GM12878 (cell line): ENCODE data around the gene CHURC1. TPM values are rescaled to one million over a fixed set of nuclear protein-coding genes. Genes with fewer than 3 reads are reported as not detected.

Experiments used
- ATAC-seq: fragments of 200-7000 bp; cut with Tn5 transposase; 3 replicates; pipeline ENCODE4 v1.9.1; 2020; ENCODE audit warnings: mild to moderate bottlenecking, moderate library complexity
- BruUV-seq: library from RNA; stranded (reverse); fragments of 400-500 nt; replicated peaks from 2 replicates; lab custom pipeline; 2021; lab: Mats Ljungman, UMichigan
- CTCF ChIA-PET: fragments of 300-600 bp; sonication (Branson Sonifier 250); formaldehyde crosslinking; extraction: SDS; loops from one replicate; lab custom pipeline; 2021; ENCODE audit warnings: inconsistent platforms; lab: Yijun Ruan, JAX
- POLR2A ChIA-PET: fragments of 350-600 bp; formaldehyde crosslinking; extraction: SDS; loops from one replicate; lab custom pipeline; 2021; ENCODE audit warnings: inconsistent platforms; lab: Charles Lee
- RAD21 ChIA-PET: fragments of 300-600 bp; sonication (Branson Sonifier 250); formaldehyde crosslinking; loops from one replicate; lab custom pipeline; 2023; ENCODE audit warnings: antibody characterized with exemption; ENCODE audit not compliant: unreplicated experiment; lab: Charles Lee
- SMC1A ChIA-PET: fragments of 300-600 bp; sonication (Branson Sonifier 250); formaldehyde crosslinking; loops from one replicate; lab custom pipeline; 2023; ENCODE audit not compliant: unreplicated experiment, uncharacterized antibody; lab: Charles Lee
- DNase-seq: peaks from one replicate; pipeline ENCODE4 v3.0.0-alpha.2; 2011; ENCODE audit warnings: low read depth, low spot score
- FAIRE-seq: peaks from 3 replicates; lab custom pipeline; 2011; peaks lifted over from hg19 to GRCh38; lab: Jason Lieb, UNC
- H2AFZ ChIP-seq: 2 replicates; pipeline ENCODE4 v1.6.0; 2011; ENCODE audit warnings: low read depth, low read length, control low read depth; ENCODE audit not compliant: control insufficient read depth
- H3K27ac ChIP-seq: 2 replicates; pipeline ENCODE4 v1.5.1; 2011; ENCODE audit warnings: control low read depth; ENCODE audit not compliant: control insufficient read depth, insufficient read depth
- H3K27me3 ChIP-seq, 2 experiments: replicated peaks in 1 of 2; 2 replicates each; pipeline versions ENCODE4 v1.6.0 to v1.6.1; 2011; ENCODE audit warnings: low read length in 1 of 2; ENCODE audit not compliant: control insufficient read depth in 2 of 2, insufficient read depth in 2 of 2
- H3K36me3 ChIP-seq, 2 experiments: 2 replicates each; pipeline ENCODE4 v1.5.1; 2011; ENCODE audit warnings: low read length in 1 of 2; ENCODE audit not compliant: control insufficient read depth in 2 of 2, insufficient read depth in 2 of 2
- H3K4me1 ChIP-seq: 2 replicates; pipeline ENCODE4 v1.6.1; 2011; ENCODE audit warnings: mild to moderate bottlenecking, low read length, moderate library complexity, mixed read lengths; ENCODE audit not compliant: control insufficient read depth, insufficient read depth
- H3K4me2 ChIP-seq: 2 replicates; pipeline ENCODE4 v1.6.0; 2011; ENCODE audit warnings: control low read depth; ENCODE audit not compliant: control insufficient read depth, insufficient read depth
- H3K4me3 ChIP-seq: fragments of 200-600 bp; sonication (generic); 2 replicates; pipeline ENCODE4 v1.5.1; 2016
- H3K79me2 ChIP-seq: 2 replicates; pipeline ENCODE4 v1.6.0; 2011; ENCODE audit warnings: low read length; ENCODE audit not compliant: control insufficient read depth, insufficient read depth
- H3K9ac ChIP-seq: 2 replicates; pipeline ENCODE4 v1.8.0; 2011; ENCODE audit warnings: low read length, control low read depth, mixed read lengths; ENCODE audit not compliant: control insufficient read depth, insufficient read depth
- H3K9me3 ChIP-seq: replicated peaks from 3 replicates; pipeline ENCODE4 v1.5.1; 2011; ENCODE audit warnings: mild to moderate bottlenecking, low read length; ENCODE audit not compliant: control insufficient read depth, insufficient read depth
- H4K20me1 ChIP-seq: 2 replicates; pipeline ENCODE4 v1.6.0; 2011; ENCODE audit not compliant: control insufficient read depth, insufficient read depth
- FOXK2 ChIP-seq: fragments of 450-650 bp; IDR thresholded peaks from 2 replicates; pipeline ENCODE4 v1.6.1; 2017; ENCODE audit warnings: mild to moderate bottlenecking, moderate library complexity
- MXI1 ChIP-seq: fragments of 150-350 bp; IDR thresholded peaks from 2 replicates; pipeline ENCODE4 v1.6.1; 2011; ENCODE audit warnings: low read depth, mild to moderate bottlenecking, inconsistent platforms, low read length, improper control_type of control experiment
- NR2C1 ChIP-seq: fragments of 450-650 bp; IDR thresholded peaks from 2 replicates; pipeline ENCODE4 v1.6.1; 2017; ENCODE audit warnings: antibody characterized with exemption, mild to moderate bottlenecking, moderate library complexity
- RAD21 ChIP-seq: IDR thresholded peaks from 2 replicates; pipeline ENCODE4 v1.6.1; 2011; ENCODE audit warnings: mild to moderate bottlenecking, low read depth, low read length, moderate library complexity; ENCODE audit not compliant: insufficient read depth
- WGBS: methylation state at CpG from one replicate; pipeline ENCODE4 v1.1.6; 2016; ENCODE audit warnings: low lambda C conversion rate; ENCODE audit not compliant: insufficient replicate concordance, insufficient coverage; ENCODE audit errors: missing lambda C conversion rate; 5-methylcytosine and 5-hydroxymethylcytosine counted together
- in situ Hi-C: fragments of 300-500 bp; cut with MboI; formaldehyde crosslinking; loops from 9 replicates; pipeline ENCODE4 v1.14.3; 2018; ENCODE audit warnings: mixed read lengths
- intact Hi-C: fragments of 100-400 bp; cut with micrococcal nuclease; formaldehyde crosslinking; loops from one replicate; pipeline ENCODE4 v1.14.2; 2022; ENCODE audit not compliant: unreplicated experiment
- polyA plus RNA-seq, 11 experiments: library from polyadenylated mRNA; depleted of rRNA in 4 of 11; unstranded in 6 of 11; stranded (reverse) in 5 of 11; fragments of >200 nt; fragmentation: Nextera tagmentation in 4 of 11; fragmentation: Illumina TruSeq in 1 of 11; extraction: Ambion mirVana in 4 of 11; extraction: Trizol in 1 of 11; gene quantifications; 1 replicate in 1 of 11; 2 replicates in 10 of 11; pipeline versions ENCODE4 v1.2.1 to v1.2.3, GENCODE V29; 2011 to 2016; ENCODE audit warnings: inconsistent platforms in 2 of 11, missing spikeins in 2 of 11, low read depth in 1 of 11
- total RNA-seq, 4 experiments: library from RNA; depleted of rRNA in 3 of 4; stranded (reverse); fragments of >200 nt in 3 of 4; fragmentation: Illumina TruSeq in 1 of 4; extraction: Trizol in 1 of 4; gene quantifications; 2 replicates each; pipeline versions ENCODE4 v1.2.1 to v1.2.3, GENCODE V29; 2013 to 2021
- TF ChIP-seq, protein P1 (sequence below): fragments of 450-650 bp; IDR thresholded peaks from 2 replicates; pipeline ENCODE4 v1.6.1; 2017; ENCODE audit warnings: mild to moderate bottlenecking, low read depth, inconsistent platforms; ENCODE audit not compliant: poor library complexity, severe bottlenecking
- TF ChIP-seq, protein P2 (sequence below): fragments of 450-650 bp; IDR thresholded peaks from 2 replicates; pipeline ENCODE4 v1.6.1; 2017; ENCODE audit warnings: borderline replicate concordance
- TF ChIP-seq, protein P3 (sequence below): fragments of 150-350 bp; IDR thresholded peaks from 2 replicates; pipeline ENCODE4 v1.6.1; 2016; ENCODE audit warnings: low read depth, low read length
- TF ChIP-seq, protein P4 (sequence below): fragments of 450-650 bp; IDR thresholded peaks from 2 replicates; pipeline ENCODE4 v1.6.1; 2016; ENCODE audit warnings: mild to moderate bottlenecking
- TF ChIP-seq, protein P5 (sequence below): fragments of 450-650 bp; formaldehyde crosslinking; IDR thresholded peaks from 2 replicates; pipeline ENCODE4 v1.5.0; 2022; ENCODE audit warnings: mild to moderate bottlenecking, missing genetic modification characterization

The CHURC1 gene
- total and polyA plus RNA-seq, 10 of the 15 experiments (the other 5 are each of a cell fraction or from before 2014, with no cell fraction given) = 41.0 to 421 (median 140) TPM

DNA sequence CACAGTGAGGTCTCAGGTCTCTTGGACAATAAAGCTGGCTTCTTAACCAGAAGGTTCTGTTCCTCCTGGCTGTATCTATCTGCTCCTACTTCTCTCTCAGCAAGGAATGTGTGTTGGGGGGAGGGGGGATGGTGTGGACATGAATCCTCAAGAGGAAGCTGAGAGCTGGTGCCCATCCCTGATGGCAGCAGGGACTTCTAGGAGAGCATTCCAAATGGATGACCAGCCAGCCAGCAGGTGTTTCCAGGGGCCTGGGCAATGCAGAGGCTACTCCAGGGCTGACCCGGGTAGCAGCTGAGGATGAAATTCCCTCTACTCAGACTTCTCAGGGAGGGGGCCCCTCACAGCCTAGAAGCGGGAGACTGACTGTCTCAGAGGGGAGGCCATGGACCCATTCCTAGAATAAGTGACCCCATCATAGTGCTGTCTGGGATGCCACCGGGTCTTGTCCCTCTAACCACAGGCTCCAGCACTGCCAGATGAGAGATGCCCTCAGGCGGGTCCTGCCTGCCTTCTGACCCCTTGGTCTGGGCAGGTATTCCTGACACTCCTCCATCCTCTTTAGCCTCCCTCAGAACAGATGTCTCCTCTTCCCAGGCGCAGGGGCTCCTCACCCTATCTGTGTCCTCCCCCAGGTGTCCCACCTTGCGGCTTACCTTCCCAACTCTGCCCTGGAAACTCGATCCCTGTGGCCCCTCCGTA is 56.7 kb downstream of the CHURC1 start (continued):
- no peak for TF ChIP-seq MXI1

DNA sequence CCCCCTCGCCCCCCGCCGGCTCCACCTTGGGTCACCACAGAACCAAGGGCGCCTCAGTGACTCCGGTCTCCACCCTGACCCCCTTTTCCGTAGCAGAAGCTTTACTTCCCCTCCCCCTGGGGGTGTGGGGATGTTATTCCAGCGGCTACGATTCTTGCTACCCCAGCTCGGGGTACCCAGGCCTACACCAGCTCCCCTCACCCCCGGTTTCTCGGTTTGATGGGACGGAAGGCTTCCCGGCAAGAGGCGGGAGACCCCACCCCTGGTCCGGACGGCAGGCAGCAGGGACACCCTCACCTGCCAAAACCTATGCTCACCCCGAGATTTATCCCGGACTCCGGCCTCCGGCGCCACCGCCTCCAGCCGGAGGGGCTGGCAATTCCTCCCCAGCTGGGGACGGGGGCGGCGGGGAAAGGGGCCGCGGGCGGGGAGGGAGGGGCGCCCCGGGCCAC is 57.3 kb downstream of the CHURC1 start:
- peak overlapping the region; percentile 91 for H3K4me2 ChIP-seq
- peaks cover 2 to 7% of the 10 kb centered on the region in 2 experiments for H3K27me3 ChIP-seq
- in situ Hi-C loops = no loop called here
- H4K20me1 ChIP-seq = no peaks in the 10 kb centered on the region
- DNase-seq = no peak
- FAIRE-seq = no peak
- peak overlapping the region; percentile 69; the same call in 1 of the 2 replicates for H3K4me3 ChIP-seq
- no peaks in the 10 kb centered on the region for H3K4me1 ChIP-seq
- WGBS = 19% methylated on average over 18 of the region's 31 CpGs
- intact Hi-C loops = no loop called here
- no peak overlapping the region for H3K9ac ChIP-seq
- H2AFZ ChIP-seq = no peak overlapping the region; the same call in 1 of the 2 replicates
- no peak overlapping the region for H3K27ac ChIP-seq
- no peaks in the 10 kb centered on the region for H3K36me3 ChIP-seq
- ChIA-PET RAD21 (no interaction called here), SMC1A (interaction anchor here (2.1 kb wide), 1 partner anchor 11 kb away, joined by 6 read pairs; no protein-coding TSS in a partner anchor), CTCF (no interaction called here), POLR2A (no interaction called here)
- H3K9me3 ChIP-seq = no peaks in the 10 kb centered on the region
- ATAC-seq = no peak
- no peaks in the 10 kb centered on the region for H3K79me2 ChIP-seq
- no TSS peak for BruUV-seq
- TF ChIP-seq RAD21 = no peak
- TF ChIP-seq, protein P1, sequence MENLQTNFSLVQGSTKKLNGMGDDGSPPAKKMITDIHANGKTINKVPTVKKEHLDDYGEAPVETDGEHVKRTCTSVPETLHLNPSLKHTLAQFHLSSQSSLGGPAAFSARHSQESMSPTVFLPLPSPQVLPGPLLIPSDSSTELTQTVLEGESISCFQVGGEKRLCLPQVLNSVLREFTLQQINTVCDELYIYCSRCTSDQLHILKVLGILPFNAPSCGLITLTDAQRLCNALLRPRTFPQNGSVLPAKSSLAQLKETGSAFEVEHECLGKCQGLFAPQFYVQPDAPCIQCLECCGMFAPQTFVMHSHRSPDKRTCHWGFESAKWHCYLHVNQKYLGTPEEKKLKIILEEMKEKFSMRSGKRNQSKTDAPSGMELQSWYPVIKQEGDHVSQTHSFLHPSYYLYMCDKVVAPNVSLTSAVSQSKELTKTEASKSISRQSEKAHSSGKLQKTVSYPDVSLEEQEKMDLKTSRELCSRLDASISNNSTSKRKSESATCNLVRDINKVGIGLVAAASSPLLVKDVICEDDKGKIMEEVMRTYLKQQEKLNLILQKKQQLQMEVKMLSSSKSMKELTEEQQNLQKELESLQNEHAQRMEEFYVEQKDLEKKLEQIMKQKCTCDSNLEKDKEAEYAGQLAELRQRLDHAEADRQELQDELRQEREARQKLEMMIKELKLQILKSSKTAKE = no peak
- TF ChIP-seq, protein P2, sequence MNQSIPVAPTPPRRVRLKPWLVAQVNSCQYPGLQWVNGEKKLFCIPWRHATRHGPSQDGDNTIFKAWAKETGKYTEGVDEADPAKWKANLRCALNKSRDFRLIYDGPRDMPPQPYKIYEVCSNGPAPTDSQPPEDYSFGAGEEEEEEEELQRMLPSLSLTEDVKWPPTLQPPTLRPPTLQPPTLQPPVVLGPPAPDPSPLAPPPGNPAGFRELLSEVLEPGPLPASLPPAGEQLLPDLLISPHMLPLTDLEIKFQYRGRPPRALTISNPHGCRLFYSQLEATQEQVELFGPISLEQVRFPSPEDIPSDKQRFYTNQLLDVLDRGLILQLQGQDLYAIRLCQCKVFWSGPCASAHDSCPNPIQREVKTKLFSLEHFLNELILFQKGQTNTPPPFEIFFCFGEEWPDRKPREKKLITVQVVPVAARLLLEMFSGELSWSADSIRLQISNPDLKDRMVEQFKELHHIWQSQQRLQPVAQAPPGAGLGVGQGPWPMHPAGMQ = no peak
- TF ChIP-seq FOXK2 = no peak
- TF ChIP-seq, protein P3, sequence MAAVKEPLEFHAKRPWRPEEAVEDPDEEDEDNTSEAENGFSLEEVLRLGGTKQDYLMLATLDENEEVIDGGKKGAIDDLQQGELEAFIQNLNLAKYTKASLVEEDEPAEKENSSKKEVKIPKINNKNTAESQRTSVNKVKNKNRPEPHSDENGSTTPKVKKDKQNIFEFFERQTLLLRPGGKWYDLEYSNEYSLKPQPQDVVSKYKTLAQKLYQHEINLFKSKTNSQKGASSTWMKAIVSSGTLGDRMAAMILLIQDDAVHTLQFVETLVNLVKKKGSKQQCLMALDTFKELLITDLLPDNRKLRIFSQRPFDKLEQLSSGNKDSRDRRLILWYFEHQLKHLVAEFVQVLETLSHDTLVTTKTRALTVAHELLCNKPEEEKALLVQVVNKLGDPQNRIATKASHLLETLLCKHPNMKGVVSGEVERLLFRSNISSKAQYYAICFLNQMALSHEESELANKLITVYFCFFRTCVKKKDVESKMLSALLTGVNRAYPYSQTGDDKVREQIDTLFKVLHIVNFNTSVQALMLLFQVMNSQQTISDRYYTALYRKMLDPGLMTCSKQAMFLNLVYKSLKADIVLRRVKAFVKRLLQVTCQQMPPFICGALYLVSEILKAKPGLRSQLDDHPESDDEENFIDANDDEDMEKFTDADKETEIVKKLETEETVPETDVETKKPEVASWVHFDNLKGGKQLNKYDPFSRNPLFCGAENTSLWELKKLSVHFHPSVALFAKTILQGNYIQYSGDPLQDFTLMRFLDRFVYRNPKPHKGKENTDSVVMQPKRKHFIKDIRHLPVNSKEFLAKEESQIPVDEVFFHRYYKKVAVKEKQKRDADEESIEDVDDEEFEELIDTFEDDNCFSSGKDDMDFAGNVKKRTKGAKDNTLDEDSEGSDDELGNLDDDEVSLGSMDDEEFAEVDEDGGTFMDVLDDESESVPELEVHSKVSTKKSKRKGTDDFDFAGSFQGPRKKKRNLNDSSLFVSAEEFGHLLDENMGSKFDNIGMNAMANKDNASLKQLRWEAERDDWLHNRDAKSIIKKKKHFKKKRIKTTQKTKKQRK = no peak
- TF ChIP-seq, protein P4, sequence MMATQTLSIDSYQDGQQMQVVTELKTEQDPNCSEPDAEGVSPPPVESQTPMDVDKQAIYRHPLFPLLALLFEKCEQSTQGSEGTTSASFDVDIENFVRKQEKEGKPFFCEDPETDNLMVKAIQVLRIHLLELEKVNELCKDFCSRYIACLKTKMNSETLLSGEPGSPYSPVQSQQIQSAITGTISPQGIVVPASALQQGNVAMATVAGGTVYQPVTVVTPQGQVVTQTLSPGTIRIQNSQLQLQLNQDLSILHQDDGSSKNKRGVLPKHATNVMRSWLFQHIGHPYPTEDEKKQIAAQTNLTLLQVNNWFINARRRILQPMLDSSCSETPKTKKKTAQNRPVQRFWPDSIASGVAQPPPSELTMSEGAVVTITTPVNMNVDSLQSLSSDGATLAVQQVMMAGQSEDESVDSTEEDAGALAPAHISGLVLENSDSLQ = no peak
- TF ChIP-seq NR2C1 = no peak
- TF ChIP-seq, protein P5, sequence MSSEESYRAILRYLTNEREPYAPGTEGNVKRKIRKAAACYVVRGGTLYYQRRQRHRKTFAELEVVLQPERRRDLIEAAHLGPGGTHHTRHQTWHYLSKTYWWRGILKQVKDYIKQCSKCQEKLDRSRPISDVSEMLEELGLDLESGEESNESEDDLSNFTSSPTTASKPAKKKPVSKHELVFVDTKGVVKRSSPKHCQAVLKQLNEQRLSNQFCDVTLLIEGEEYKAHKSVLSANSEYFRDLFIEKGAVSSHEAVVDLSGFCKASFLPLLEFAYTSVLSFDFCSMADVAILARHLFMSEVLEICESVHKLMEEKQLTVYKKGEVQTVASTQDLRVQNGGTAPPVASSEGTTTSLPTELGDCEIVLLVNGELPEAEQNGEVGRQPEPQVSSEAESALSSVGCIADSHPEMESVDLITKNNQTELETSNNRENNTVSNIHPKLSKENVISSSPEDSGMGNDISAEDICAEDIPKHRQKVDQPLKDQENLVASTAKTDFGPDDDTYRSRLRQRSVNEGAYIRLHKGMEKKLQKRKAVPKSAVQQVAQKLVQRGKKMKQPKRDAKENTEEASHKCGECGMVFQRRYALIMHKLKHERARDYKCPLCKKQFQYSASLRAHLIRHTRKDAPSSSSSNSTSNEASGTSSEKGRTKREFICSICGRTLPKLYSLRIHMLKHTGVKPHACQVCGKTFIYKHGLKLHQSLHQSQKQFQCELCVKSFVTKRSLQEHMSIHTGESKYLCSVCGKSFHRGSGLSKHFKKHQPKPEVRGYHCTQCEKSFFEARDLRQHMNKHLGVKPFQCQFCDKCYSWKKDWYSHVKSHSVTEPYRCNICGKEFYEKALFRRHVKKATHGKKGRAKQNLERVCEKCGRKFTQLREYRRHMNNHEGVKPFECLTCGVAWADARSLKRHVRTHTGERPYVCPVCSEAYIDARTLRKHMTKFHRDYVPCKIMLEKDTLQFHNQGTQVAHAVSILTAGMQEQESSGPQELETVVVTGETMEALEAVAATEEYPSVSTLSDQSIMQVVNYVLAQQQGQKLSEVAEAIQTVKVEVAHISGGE (CRISPR knock-in tag) = no peak
